AG04450 (cell line): ENCODE data around the gene ABTB1. TPM values are rescaled to one million over a fixed set of nuclear protein-coding genes. Genes with fewer than 3 reads are reported as not detected.

Source experiments
- CTCF ChIA-PET: fragments of 300-600, 350-600 bp; formaldehyde crosslinking; extraction: SDS; loops from one replicate; lab custom pipeline; 2022; ENCODE audit warnings: antibody characterized with exemption, inconsistent platforms; lab: Charles Lee
- POLR2A ChIA-PET: fragments of 350-600 bp; formaldehyde crosslinking; extraction: SDS; loops from one replicate; lab custom pipeline; 2021; ENCODE audit warnings: antibody characterized with exemption, inconsistent platforms; lab: Yijun Ruan, JAX
- DNase-seq: peaks from one replicate; pipeline ENCODE4 v3.0.0-alpha.2; 2011; ENCODE audit warnings: low read depth, low spot score
- H3K27ac ChIP-seq: one replicate; pipeline ENCODE4 v1.5.1; 2012; ENCODE audit warnings: low read depth, low read length, control low read depth
- H3K27me3 ChIP-seq: one replicate; pipeline ENCODE4 v1.6.0; 2012; ENCODE audit warnings: low read length; ENCODE audit not compliant: control insufficient read depth, insufficient read depth
- H3K4me3 ChIP-seq: 2 replicates; pipeline ENCODE4 v1.5.1; 2011; ENCODE audit warnings: mild to moderate bottlenecking, low read depth, low read length, control low read depth
- H3K9me3 ChIP-seq: 2 replicates; pipeline ENCODE4 v1.5.1; 2012; ENCODE audit warnings: low read length; ENCODE audit not compliant: control insufficient read depth, insufficient read depth
- polyA plus RNA-seq: library from polyadenylated mRNA; depleted of rRNA; stranded (reverse); fragments of >200 nt; gene quantifications from 2 replicates; pipeline ENCODE4 v1.2.3, GENCODE V29; 2011
- TF ChIP-seq, protein P1 (sequence below): IDR thresholded peaks from 2 replicates; pipeline ENCODE4 v1.5.1; 2011; ENCODE audit warnings: low read depth, low read length, control low read depth, inconsistent platforms

Gene ABTB1
- polyA plus RNA-seq, 1 experiment = 15.5 TPM

DNA sequence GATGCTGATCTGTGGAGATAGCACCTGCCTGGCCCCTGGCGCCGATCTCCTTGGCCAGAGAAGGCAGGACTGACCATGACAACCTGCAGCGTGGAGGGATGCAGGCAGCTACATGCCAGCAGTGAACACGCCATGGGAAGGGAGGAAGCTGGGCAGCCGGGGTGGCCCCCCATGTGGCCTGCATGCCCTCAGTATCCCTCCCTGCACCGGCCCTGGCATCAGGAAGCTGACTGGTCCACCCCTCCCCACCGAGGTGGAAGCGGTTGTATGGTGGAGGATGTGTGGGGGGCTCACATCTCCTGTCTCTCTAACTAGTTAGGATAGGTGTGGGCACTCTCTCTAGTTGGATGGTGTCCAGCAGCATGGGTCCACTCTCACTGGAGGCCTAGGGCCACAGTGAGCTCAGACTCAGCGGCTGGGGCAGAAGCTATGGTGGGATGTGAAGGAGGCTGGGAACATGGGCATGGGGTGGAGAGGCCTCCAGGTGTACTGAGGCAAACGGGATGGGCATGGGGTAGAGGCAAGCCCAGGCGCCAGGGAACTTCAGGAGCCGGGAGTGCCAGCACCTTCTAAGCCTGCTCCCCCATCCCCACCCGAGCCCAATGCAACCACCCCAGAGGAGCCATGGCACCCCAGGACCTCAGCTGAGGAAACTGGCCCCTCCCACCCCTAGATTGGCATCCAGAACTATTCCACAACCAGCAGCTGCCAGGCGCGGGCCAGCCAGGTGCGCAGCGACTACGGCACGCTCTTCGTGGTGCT is 1.8 kb upstream of the ABTB1 start:
- Histone ChIP-seq H3K9me3 (no peaks in the 10 kb centered on the region; the same call in 1 of the 2 replicates), H3K27me3 (peaks cover 2% of the 10 kb centered on the region), H3K4me3 (no peak overlapping the region), H3K27ac (no peak overlapping the region)
- ChIA-PET POLR2A (interaction anchor here (0.6 kb wide), 1 partner anchor 66 kb away, joined by 5 read pairs; no protein-coding TSS in a partner anchor), CTCF (interaction anchor here (0.6 to 1.0 kb wide), 4 partner anchors 9 to 25 kb away, joined by 3 to 4 read pairs (median 3); no protein-coding TSS in a partner anchor)
- no peak for DNase-seq
- TF ChIP-seq, protein P1, sequence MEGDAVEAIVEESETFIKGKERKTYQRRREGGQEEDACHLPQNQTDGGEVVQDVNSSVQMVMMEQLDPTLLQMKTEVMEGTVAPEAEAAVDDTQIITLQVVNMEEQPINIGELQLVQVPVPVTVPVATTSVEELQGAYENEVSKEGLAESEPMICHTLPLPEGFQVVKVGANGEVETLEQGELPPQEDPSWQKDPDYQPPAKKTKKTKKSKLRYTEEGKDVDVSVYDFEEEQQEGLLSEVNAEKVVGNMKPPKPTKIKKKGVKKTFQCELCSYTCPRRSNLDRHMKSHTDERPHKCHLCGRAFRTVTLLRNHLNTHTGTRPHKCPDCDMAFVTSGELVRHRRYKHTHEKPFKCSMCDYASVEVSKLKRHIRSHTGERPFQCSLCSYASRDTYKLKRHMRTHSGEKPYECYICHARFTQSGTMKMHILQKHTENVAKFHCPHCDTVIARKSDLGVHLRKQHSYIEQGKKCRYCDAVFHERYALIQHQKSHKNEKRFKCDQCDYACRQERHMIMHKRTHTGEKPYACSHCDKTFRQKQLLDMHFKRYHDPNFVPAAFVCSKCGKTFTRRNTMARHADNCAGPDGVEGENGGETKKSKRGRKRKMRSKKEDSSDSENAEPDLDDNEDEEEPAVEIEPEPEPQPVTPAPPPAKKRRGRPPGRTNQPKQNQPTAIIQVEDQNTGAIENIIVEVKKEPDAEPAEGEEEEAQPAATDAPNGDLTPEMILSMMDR = no peak

DNA sequence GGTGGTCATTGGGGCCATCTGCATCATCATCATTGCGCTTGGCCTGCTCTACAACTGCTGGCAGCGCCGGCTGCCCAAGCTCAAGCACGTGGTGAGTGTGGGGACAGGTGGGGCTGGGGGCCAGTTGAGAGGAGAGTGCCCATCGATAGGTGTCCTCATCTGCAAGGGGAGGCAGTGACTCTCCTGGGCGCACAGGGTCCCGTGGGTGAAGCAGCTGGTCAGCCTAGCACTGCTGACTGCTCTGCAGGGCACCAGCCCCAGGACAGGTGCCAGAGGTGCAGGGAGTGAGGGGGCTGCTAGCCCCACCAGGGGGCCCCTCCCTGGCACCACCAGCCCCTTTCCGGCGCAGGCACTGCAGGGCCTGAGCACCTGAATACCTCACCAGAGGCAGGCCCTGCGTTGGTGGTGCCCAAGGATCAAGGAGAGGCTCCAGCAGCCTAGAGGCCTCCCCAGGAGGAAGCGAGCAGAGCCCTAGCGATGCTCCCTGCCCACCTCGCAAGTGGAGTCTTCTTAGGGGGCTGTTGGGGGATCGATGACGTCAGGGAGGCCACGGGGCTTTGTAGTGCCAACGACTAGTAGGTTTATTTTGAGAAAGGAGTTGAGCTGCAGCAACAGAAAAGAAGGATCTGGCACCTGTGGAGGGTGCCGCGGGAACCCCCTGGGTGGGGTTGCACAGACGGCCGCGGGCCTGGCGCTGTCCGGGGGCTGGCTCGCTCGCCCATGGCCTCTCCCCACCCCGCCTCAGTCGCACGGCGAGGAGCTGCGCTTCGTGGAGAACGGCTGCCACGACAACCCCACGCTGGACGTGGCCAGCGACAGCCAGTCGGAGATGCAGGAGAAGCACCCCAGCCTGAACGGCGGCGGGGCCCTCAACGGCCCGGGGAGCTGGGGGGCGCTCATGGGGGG is 976 bp upstream of the ABTB1 start:
- TF ChIP-seq, protein P1 = no peak
- ChIA-PET CTCF (interaction anchor here (0.5 to 1.0 kb wide), 5 partner anchors 17 to 24 kb away, joined by 3 to 5 read pairs (median 3); no protein-coding TSS in a partner anchor), POLR2A (interaction anchor here (0.6 to 1.6 kb wide), 3 partner anchors 12 to 120 kb away, joined by 3 to 5 read pairs (median 3); no protein-coding TSS in a partner anchor)
- Histone ChIP-seq H3K9me3 (no peaks in the 10 kb centered on the region; the same call in 1 of the 2 replicates), H3K27ac (no peak overlapping the region), H3K4me3 (peak overlapping the region; percentile 70), H3K27me3 (peaks cover under 1% of the 10 kb centered on the region)
- DNase-seq = no peak

DNA sequence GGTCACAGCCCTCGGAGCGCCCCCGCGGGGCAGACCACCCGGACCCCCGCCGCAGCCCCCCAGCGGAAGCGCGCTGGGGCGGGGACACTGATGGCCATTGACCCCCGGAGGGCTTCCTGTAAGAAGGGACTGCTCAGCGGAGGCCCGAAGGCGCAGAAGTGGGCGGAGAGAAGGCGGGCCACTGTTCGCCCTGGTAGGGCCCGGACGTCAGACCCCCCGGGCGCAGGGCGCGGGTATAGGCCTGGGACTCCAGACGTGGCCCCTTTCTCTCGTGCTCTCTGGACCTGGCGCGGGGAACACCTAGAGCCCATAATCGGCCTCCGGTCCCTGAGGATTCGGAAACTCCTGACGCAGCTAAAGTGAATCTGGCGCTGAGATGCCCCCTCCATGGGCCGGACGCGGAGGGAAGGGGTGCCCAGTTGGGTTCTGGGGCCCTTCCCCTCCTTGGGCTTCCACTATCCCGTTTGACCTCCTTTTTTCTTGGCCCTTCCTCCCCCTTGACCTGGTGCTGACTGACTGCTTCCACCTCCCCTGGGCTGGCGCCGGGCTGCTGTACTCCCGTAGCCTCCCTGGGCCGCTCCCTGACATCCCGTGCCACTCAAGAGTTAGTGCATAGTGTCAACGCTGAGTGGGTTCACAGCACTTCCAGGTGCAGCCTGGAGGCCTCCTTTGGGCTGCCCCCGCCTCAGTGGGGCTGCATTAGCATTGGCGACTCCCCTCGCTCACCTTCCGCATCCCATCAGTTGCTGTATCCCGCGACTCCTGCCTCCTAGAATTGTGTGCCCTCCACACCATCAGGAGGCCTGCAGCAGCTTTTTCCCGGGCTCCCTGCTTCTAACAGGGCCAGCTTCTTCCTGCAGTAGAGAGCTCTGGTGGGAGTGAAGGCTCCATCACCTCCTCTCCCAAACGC is 694 bp downstream of the ABTB1 start:
- Histone ChIP-seq H3K27me3 (no peaks in the 10 kb centered on the region), H3K27ac (no peak overlapping the region), H3K4me3 (peak overlapping the region; percentile 85), H3K9me3 (no peaks in the 10 kb centered on the region; the same call in 1 of the 2 replicates)
- TF ChIP-seq, protein P1 = no peak
- ChIA-PET POLR2A (interaction anchor here (1.6 kb wide), 1 partner anchor 118 kb away, joined by 3 read pairs; no protein-coding TSS in a partner anchor), CTCF (interaction anchor here (1.0 kb wide), 1 partner anchor 149 kb away, joined by 3 read pairs; the partner anchor contains the start of gene MGLL)
- DNase-seq = no peak

DNA sequence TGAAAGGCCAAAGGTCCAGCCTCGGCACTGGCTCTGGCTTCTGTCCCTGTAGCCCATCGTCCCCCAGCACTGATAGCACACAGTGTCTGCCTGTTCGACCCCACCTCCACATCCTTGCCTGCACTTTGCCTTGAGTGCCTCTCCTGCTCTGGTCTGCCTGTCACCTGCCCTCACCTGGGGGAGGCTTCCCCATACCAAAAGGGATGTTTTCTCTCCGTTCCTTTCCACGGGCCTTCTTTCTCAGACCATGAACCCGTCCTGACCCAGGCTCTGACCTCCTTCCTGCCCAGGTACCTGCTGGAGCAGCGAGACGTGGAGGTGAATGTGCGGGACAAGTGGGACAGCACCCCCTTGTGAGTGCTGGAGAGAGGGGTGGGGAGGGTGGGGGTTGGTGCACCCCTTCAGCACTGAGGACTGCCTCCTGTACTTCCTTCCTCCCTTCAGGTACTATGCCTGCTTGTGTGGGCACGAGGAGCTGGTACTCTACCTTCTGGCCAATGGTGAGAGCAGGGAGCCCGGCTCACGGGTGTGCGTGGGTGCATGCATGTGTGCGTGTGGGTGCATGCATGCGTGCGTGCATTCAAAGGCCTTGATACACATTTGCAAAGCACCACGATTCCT is 1.5 kb downstream of the ABTB1 start:
- no peak for DNase-seq
- Histone ChIP-seq H3K4me3 (peak overlapping the region; percentile 85), H3K27ac (no peak overlapping the region), H3K27me3 (no peaks in the 10 kb centered on the region), H3K9me3 (no peaks in the 10 kb centered on the region; the same call in 1 of the 2 replicates)
- CTCF ChIA-PET = no interaction called here
- POLR2A ChIA-PET = no interaction called here
- TF ChIP-seq, protein P1 = no peak
